HG03558 (cell line): Measurements from ENCODE around the gene PIP4K2B.
"Not testable (repeated sequence)": the region's sequence is repeated elsewhere in the genome, so short reads cannot be mapped to it uniquely, and the experiment has no call there.

Experiments
- ATAC-seq: cut with Tn5 transposase; IDR thresholded peaks from one replicate; pipeline ENCODE4 v1.9.1; 2021; ENCODE audit warnings: moderate number of reproducible peaks; ENCODE audit not compliant: unreplicated experiment; ENCODE audit errors: extremely low read depth

PIP4K2B gene

DNA sequence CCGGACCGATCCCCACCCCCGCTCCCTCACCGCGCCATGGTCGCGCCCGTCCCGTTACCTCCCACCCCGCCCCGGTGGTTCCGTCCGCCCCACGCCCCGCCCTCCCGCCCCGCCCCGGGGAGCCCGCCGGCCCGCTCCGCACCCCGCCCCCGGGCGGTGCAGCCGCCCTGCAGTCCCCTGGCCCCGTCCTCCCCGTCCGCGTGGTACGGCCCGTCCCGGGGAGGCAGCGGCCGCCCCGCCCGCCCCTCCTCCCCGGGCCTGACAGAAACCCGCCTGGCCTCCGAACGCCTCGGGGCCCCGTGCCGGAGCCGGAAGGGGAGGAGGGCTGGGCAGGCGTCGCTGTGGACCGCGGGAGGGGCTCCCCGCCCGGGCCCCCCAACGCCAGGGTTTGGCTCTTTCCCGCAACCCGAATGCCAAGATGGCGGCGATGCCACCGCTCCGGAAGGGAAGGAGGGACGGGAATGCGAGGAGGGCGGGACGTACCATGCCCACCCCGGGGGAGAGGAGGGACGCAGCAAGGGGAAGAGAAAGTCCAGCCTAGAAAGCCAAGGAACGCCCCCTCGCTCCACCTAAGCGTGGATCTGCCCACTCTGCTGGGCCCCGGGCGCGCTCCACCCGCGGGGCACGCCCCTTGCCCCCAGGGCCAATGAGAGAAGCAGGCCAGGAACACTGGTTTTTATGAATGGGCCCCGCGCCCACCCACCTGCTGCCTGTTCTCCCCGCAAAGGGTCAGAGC, at the start of gene PIP4K2B:
TSS of gene PIP4K2B (minus strand) at position 56 of the 736 bp plus-strand sequence. CDS start 132 bp downstream, outside the sequence.
- ATAC-seq, result peak; percentile 55

DNA sequence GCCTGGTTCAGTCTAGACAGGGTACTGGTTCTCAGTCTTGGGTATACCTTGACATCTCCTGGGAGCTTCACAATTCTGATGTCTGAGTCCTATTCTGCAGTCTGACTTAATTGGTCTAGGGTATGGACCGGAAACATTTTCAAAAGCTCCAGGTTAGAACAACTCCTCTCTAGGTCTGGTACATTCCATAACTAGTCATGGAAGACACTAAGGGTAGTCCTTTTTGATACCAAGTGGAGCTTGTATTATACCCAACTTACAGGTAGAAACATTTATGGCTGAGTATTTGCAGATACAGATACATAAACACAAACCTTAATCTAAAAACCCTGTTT, 49.2 kb upstream of the PIP4K2B start:
- no peak for ATAC-seq

DNA sequence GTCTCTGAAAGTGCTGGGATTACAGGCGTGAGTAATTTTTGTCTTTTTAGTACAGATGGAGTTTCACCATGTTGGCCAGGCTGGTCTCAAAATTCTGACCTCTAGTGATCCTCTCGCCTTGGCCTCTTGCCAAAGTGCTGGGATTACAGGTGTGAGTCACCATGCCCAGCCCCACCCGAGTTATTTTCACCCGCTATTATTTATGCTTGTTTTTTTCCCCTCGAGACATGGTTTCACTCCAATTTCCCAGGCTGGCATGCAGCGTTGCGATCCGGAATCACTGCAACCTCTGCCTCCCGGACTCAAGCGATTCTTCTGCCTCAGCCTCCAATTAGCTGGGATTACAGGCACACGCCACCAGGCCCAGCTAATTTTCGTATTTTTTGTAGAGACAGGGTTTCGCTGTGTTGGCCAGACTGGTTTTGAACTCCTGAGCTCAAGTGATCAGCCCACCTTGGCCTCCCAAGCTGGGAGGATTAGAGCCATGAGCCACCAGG, 45.0 kb upstream of the PIP4K2B start:
- ATAC-seq, result no peak

DNA sequence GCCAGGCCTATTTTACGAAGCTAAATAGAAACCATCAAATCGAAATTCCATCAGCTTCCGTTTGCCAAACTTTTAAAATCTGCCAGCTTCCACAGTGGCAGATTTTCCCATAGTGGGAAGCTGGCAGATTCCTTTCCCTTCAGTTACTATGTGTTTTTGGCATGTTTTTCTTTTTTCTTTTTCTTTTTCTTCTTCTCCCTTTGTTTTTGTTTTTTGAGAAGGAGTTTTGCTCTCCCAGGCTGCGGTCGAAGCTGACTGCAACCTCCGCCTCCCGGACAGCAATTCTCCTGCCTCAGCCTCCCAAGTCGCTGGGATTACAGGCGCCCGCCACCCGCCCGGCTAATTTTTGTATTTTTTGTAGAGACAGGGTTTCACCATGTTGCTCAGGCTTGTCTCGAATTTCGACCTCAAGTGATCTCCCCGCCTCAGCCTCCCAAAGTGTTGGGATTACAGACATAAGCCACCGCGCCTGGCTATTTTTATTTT, 26.4 kb upstream of the PIP4K2B start:
- ATAC-seq, result no peak

DNA sequence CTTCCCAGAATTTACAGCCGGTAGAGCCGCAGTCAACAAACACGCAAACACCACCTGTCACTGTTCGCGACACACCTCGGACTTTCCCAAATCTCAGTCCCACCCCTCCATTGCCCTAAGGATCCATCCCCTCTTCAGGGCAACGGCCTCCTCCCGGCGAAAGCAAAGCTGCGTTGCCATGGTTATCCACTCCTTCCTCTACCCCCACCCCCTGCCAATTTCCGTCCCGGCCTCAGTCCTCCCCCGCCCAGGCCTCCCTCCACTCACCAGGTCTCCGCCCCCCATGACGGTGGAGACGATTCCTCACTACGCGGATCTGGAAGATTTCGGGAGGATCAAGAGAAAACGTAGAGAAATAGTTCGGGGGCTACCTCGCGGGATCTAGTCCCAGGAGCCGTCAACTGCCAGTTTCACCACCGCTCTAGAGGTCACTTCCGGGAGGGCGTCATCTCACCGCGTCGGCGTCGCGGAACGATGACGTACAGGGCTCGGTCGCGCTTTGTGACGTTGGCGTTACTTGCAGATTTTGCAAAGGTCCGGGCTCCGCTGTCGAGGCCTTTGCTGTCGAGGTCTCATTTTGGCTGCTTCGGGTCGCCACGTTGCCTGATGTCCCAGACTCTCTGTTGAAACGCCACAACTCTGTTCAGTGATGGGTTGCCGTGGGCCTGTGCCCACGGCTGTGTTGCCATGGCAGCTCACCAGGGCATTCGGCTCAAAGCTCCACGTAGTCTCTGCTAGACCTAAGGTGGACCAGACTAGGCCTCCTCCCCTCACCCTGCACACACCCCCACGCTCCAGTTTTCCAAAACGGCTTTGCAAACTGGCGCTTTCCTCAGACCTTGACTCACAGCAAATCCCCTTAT, 25.8 kb upstream of the PIP4K2B start, which contains the start of gene CWC25:
TSS of gene CWC25 (minus strand) at position 423 of the 863 bp plus-strand sequence. CDS start at position 285, 138 bp downstream.
- peak; percentile 45 for ATAC-seq

GRCh38 chr17:38815576-38816193, 16.3 kb upstream of the PIP4K2B start:
- ATAC-seq, result no peak

GRCh38 chr17:38809828-38810227, 10.5 kb upstream of the PIP4K2B start:
- no peak for ATAC-seq

DNA sequence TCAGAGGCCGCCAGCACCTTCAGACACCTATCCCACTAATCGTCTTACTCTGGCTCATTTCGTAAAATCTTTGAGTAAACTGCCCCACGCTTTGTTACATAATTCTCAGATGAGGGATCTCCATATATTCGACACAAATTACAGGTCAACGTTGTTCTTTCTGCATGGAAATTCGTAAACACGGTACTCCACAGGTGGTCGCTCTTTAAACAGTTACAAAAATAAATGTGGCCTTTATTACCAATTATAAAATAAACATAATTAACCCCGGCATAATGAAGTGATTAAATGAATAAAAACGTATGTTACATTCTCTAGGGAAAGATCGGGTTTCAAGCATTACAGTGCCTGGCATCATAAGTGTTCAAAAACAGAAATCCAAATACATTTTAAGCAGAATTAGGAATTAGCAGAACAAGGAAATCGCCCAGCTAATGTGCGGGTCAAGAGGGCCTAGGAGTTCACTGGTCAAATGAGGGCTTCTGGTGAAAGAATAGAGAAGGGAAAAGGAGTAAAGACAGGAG, 943 bp upstream of the PIP4K2B start:
- no peak for ATAC-seq

GRCh38 chr17:38798614-38799500, 499 bp downstream of the PIP4K2B start:
- peak; percentile 6 for ATAC-seq

- ATAC-seq, result no peak
Measured at GRCh38 chr17:38797828-38798227, 1.5 kb downstream of the PIP4K2B start.

DNA sequence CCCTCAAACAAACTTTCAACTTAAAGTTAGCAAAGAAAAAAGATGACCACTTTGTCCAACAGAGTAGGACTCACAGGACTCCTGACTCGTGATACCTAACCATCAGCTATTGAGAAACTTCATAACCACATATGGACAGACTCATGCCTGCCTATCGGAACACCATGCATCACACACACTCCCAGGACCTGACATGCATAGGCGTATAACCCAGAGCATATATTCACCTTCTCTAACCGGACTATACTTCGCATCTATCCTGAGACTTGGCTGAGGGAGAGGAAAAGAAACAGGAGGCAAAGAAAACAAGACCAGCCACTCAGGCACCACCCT, 2.2 kb downstream of the PIP4K2B start:
- no peak for ATAC-seq

GRCh38 chr17:38796451-38797157, 2.8 kb downstream of the PIP4K2B start:
- no peak for ATAC-seq

DNA sequence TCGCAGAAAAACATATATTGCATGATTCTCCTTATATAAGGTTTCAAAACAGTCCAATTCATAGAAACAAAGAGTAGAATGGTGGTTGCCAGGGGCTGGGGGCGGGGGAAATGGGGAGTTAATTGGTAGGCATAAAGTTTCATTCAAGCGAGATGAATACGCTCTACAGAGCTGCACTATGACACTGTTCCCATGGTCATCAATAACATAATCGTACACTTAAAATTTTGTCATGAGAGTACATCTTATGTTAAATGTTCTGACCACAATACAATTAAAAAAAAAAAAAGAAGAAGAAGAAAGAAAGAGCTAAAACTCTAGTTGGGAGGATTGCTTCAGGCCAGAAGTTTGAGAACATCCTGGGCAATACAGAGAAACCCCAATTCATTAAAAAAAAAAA, 5.1 kb downstream of the PIP4K2B start:
- no peak for ATAC-seq

- no peak for ATAC-seq
Measured at GRCh38 chr17:38791162-38791561, 8.2 kb downstream of the PIP4K2B start.

- ATAC-seq, result not testable (repeated sequence)
Measured at GRCh38 chr17:38790148-38790707, 9.1 kb downstream of the PIP4K2B start.

GRCh38 chr17:38789185-38789584, 10.2 kb downstream of the PIP4K2B start:
- ATAC-seq, result no peak

- not testable (repeated sequence) for ATAC-seq
Measured at GRCh38 chr17:38787999-38788398, 11.4 kb downstream of the PIP4K2B start.

DNA sequence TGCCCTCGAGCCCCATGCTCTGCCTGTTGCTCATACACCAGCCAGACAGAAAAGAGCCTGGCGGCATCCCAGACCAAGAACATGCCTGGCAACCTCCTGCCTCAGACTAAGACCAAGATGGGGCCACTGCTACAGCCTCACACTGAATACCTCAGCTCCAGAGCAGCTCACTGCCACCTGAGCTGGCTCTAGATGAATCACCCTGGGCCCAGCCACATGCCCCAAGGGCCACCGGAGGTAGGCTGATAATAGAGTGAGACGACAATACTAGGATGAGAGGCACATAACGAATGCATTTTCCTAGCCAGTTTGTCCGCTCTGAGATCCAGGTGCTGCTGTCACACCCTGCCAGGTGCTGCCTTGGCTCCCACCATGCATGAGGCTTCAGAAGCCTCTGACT, 13.0 kb downstream of the PIP4K2B start:
- no peak for ATAC-seq

- no peak for ATAC-seq
Measured at GRCh38 chr17:38783227-38783626, 16.1 kb downstream of the PIP4K2B start.
